ENCODE results near the gene KCTD21.

GRCh38 chr11:78188286-78189173 lies at the start of gene KCTD21, which contains the start of gene USP35:
- TF ChIP-seq BCL11A (IDR thresholded peaks at IDR 0.05; ENCODE audit: low read depth, low read length) (no peak), EP300 (IDR thresholded peaks at IDR 0.05; ENCODE audit: borderline replicate concordance in 1 of 2, control insufficient read depth in 1 of 2, low read depth in 2 of 2, low read length in 2 of 2) (no peak), POLR2AphosphoS5 (IDR thresholded peaks at IDR 0.05; ENCODE audit: low read length) (no peak), HDAC6 (IDR thresholded peaks at IDR 0.05; ENCODE audit: unreplicated experiment) (peak; percentile 67), NRF1 (conservative IDR thresholded peaks at IDR 0.05; ENCODE audit: low read depth, low read length) (no peak; the same call in 1 of the 2 replicates), IKZF1 (conservative IDR thresholded peaks at IDR 0.05) (peak; percentile 96), POLR2A (IDR thresholded peaks at IDR 0.05; ENCODE audit: low read depth, low read length) (peak; percentile 80), NR2C2 (IDR thresholded peaks at IDR 0.05; ENCODE audit: borderline replicate concordance, control insufficient read depth, insufficient read length, low read depth) (no peak), RB1 (IDR thresholded peaks at IDR 0.05; ENCODE audit: borderline replicate concordance) (no peak), CTCF (IDR thresholded peaks at IDR 0.05 in 2 of 3, conservative IDR thresholded peaks at IDR 0.05 in 1 of 3; ENCODE audit: control insufficient read depth in 2 of 3, extremely low read depth in 1 of 3, insufficient read depth in 1 of 3, low read depth in 3 of 3, low read length in 3 of 3) (no peak), SIN3A (IDR thresholded peaks at IDR 0.05; ENCODE audit: low read depth, low read length) (peak; percentile 52; the same call in 1 of the 2 replicates), SPI1 (IDR thresholded peaks at IDR 0.05; ENCODE audit: borderline replicate concordance, insufficient read depth, low read depth, low read length) (no peak), USF1 (IDR thresholded peaks at IDR 0.05; ENCODE audit: borderline replicate concordance, extremely low read length, insufficient read depth, low read depth, low read length) (no peak), NFXL1 (IDR thresholded peaks at IDR 0.05; ENCODE audit: borderline replicate concordance) (no peak)

All from GM12878 (cell line).